ENCODE results near the gene DUSP3.
"Not testable (repeated sequence)": the region's sequence is repeated elsewhere in the genome, so short reads cannot be mapped to it uniquely, and the experiment has no call there.

The DUSP3 gene

DNA sequence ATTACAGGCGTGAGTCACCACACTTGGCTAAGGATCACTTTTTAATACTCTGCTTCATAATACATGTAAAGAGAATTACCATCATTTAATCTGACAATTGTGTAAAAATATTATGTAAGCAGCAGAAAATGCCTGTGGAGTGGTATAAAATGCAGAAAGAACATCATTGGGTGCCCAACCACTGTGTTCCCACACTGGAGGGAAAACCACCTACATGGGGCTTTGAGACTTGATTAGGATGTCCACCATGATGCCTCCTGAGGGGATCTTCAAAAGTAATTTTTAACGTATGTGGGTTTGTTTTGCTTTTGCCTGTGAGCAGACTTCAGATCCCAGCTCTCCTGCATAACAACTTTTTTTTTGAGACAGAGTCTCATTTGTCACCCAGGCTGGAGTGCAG lies 20.3 kb upstream of the DUSP3 start:
- DNase-seq = no peak

DNA sequence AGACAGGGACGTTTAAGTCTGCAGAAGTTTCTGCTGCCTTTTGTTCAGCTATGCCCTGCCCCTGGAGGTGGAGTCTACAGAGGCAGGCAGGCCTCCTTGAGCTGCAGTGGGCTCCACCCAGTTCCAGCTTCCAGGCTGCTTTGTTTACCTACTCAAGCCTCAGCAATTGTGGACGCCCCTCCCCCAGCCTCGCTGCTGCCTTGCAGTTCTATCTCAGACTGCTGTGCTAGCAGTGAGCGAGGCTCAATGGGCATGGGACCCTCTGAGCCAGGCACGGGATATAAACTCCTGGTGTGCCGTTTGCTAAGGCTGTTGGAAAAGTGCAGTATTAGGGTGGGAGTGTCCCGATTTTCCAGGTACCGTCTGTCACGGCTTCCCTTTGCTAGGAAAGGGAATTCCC lies 19.2 kb upstream of the DUSP3 start:
- not testable (repeated sequence) for DNase-seq

DNA sequence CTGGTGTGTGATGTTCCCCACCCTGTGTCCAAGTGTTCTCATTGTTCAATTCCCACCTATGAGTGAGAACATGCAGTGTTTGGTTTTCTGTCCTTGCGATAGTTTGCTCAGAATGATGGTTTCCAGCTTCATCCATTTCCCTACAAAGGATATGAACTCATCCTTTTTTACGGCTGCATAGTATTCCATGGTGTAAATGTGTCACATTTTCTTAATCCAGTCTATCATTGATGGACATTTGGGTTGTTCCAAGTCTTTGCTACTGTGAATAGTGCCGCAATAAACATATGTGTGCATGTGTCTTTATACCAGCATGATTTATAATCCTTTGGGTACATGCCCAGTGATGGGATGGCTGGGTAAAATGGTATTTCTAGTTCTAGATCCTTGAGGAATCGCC lies 13.9 kb upstream of the DUSP3 start:
- not testable (repeated sequence) for DNase-seq

DNA sequence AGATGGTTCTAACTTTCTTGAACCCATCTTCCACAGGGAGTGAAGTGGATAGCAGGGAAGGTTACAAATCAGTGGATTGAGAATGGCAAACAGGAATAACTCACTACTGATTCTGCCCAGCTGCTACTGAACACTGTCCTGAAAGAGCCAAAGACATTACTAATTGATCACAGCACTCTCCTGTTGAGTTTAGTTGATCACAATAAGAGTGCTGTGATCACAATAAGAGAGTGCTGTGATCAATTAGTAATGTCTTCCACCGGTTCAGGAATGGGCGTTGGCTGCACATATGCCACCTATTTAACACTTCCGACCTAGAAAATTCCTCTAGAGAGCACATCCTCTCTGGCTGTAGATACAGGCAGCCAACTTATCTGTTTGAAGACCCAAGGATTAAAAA lies 12.8 kb upstream of the DUSP3 start:
- DNase-seq = peak; percentile 36

DNA sequence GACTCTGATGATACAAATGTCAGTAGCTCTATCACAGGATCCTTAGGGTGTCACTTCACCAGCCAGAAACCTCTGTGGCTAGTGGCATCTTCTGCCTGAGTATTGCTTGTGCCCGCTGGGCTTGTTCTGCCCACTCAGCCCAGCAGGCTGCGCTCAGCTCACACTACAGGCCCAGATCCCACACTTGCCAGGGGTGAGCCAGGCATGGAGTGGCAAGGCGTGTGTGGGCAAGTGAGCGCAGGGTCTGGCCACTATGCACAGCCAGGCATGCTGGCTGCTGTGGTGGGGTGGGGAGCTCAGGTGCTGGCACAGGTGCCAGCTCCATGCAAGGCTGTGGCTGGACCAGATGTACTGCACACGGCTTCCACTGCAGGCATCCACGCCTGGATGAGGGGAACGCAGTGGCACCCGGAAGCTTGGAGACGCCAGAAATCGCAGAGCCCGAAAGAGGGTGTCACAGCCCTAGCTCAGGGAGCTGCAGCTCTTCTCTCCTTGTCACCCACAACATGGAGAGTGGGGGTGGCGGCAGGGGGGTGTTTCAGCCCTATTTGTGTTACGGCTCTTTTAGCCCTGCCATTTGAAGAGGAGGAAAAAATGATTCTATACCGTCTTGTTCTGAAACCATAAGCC lies 11.6 kb upstream of the DUSP3 start:
- no peak for DNase-seq

DNA sequence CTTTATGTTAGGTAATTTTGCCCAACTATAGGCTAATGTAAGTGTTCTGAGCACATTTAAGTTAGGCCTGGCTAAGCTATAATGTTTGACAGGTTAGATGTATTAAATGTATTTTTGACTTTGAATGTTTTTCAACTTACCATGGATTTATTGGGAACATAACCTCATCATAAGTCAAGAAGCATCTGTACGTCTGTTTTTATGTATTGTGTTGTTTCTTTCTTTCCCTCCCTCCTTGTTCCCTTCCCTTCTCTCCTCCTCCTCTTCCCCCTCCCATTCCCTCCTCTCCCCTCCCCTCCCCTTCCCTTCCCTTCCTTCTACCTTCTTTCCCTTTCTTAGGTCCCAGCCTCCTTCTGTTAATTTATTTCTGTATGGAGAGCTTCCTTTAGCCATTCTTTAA lies 10.7 kb upstream of the DUSP3 start:
- DNase-seq = no peak

DNA sequence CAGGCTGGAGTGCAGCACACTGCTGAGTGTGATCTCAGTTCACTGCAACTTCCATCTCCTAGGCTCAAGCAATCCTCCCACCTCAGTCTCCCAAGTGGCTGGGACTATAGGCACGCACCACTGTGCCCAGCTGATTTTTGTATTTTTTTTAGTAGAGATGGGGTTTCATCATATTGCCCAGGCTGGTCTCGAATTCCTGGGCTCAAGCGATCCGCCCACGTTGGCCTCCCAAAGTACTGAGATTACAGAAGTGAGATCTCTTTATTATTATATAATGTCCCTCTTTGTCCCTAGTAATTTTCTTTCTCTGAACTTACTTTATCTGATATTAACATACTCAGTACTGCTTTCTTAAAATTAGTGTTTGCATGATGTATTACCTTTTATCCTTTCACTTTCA lies 9.8 kb upstream of the DUSP3 start:
- DNase-seq = no peak

DNA sequence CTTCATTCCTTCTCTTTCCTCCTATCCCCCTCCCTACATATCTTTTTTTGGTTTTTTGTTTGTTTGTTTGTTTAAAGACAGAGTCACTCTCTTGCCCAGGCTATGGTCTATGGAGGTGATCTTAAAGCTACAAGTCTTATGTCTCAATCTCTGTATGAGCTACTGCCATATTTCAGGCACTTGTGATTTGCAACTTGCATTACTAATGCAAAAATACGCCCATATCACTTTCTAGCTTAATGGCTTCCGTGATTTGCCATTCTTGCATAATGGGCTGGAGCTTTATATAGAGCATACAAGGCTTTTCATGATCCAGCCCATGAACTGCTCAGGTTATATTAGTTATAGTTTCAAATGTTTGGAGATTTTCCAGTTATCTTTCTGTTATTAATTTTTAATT lies 9.0 kb upstream of the DUSP3 start:
- no peak for DNase-seq

DNA sequence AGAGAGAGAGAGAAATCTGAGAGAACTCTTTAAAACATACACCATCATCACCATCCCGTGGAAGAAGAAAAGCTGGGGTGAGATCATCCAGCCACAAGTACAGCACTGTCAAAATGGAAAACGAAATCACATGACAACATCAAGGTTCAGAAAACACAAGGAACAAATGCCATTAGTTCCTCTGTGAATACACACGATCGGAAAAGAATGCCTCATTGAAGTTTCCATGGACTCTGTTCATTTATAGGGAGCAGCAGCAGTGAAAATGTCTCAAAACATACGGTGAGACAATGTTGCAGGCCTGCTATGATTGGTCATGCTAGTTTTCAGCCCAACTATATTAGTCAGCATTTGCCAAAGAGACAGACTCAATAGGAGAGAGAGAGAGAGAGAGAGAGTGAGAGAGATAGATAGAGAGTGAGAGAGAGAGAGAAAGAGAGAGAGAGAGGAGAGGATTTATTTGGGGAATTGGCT lies 5.9 kb upstream of the DUSP3 start:
- DNase-seq = no peak

DNA sequence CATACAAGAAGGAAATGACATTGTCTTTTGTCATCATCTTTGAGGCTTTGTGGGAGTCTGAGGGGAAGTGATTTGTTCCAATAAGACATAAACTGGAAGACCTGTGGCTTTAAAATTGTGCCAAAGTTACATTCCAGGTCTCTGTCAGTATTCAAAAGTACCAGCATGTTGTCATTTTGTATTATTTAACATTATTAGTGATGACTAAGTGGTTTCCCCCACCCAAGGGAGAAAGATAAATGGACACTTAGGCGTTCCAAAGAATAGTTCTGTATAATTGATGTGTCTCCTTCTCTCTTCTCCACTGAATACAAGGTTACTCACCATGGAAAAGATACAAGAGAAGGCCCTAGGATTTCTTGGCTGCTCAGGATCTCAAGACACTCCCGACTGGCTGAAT lies 5.3 kb upstream of the DUSP3 start:
- no peak for DNase-seq

DNA sequence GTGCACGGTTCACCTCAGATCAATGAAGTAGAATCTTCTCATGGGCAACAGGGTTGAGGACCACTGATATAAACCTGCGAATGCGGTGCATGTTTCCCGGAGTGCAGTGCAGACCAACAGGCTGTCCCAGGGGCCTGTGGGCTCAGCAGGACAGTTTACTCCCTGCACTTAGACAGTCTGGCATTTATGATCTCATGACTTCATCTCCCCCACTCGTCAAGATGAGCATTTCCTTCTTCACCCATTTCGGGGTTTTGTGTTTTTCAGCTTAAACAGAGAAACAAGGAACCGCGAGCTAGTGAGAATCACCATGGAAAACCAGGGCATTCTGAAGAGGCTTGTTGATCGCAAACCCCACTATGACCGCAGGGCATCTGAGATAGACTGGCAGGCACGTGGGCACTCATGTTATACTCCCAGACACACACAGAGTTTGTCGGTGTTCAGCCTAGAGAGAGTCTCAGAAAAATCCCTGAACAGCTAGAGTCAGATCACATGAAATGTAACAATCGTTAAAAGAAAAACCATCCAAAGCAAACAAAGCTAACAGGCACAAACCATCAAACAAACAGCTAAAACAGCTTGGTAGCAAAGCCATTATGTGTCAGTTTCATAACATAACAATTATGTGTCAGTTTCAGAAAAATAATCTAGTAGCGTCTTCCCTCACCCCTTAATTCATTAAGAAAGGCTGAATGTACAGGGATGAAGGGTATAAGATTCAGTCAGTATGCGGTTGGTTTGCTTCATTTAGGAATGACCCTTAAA lies 4.3 kb upstream of the DUSP3 start:
- no peak for DNase-seq

DNA sequence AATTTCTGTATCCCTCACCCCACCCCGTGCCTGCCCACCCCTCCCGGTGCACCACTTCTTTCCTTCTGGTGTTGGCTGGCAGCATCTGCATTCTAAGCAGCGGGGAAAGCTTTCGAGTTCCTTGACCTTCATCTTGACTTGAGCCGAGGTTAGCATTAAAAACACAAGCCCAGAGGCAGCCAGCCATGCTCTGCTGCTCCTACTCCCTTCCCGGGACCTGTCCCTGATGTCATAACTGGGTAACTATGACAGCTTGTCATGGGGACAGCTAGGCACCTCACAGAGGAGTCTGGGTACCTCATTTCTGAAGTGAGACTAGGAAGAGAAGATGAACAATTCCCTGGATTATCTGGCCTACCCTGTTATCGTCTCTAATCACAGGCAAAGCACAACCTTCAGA lies 1.4 kb upstream of the DUSP3 start, which contains the start of gene CFAP97D1:
Gene CFAP97D1, plus strand, starts transcription at position 301 of the 400 bp plus-strand sequence. Its CDS starts 28 bp downstream, at position 329.
- no peak for DNase-seq

DNA sequence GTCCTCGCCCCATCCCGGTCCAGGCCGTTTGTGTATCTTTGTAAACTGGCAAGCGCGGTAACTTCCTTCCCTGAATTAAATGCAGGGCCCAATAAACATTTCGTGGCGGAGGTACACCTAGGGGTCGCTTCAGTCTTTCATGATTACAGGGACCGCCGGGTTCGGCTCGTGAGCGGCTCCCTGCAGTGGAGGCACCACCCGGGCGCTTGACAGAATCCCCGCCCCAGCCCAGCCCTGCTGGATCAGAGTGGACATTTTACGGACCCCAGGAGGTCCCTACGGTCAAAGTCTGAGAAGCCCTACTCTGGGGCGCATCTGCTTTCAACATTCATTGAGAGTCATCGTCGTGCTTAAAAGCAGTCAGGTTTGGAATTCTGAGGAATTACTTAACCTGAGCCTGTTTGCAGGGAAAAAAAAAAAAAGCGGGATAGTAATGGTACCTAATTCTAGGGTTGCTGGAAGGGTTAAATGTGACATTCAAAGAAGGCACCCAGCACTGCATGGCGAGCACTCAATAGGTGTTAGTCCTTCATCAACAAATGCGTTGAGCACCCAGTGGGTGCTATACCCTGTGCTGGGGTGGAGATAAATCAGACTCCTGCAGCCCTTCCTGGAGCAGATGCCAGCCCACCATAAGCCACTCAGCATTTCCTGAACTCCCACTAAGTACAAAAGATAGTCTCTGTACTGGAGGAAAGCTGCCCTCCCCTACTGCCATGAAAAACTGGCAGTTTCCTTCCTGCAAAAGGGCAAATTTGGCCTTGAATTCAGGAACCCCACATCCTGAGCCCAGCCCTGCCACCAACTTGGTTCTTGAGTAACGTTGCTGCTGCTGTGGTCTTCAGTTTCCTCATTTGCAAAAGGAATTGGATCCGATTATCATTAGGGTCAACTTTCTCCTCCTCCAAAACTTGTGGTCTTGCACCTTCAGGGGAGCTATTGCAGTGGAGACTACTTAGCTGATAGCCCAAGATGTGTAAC lies 658 bp upstream of the DUSP3 start:
- DNase-seq = no peak

DNA sequence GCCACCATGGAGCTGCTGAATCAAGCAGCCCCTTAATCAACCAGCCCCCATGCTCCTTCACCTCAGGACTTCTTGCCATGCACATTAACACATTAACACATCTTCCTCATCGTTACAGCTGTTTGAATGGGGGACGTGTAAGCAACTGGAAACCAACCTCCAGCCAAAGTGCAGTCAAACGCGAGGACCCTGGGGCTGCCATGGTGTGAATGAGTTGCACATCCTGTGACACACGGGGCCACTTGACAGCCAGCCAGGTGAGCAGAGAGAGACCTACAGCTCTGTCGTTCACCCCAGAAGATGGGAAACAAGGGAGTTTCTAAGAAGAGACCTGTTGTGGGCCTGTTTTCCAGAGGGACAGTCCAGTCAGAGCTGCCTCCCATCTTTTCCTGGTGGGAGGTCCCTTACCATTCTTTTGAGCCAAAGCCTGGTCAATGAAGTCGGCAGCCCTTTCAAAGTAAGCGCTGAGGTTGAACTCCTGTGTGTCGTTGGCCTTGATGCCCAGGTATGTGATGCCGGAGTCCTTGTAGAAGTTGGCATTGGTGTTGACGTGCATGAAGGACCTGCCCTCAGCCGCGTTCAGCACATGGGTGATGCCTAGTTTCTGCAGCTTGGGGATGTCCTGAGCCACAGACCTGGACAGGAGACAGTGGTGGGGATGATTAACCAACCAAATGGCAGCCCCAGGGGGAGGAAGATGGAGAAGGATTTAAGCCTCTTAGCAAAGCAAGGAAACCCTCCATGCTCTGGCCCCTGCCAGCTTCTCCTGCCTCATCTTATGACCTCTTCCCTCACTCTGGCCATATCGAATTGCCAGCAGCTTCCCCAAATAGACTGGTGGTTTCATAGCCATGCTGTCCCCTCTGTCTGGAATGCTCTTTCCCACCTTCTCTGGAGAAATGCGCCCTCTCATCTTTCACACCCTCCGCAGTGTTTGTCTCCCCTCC lies 4.2 kb downstream of the DUSP3 start:
- no peak for DNase-seq

DNA sequence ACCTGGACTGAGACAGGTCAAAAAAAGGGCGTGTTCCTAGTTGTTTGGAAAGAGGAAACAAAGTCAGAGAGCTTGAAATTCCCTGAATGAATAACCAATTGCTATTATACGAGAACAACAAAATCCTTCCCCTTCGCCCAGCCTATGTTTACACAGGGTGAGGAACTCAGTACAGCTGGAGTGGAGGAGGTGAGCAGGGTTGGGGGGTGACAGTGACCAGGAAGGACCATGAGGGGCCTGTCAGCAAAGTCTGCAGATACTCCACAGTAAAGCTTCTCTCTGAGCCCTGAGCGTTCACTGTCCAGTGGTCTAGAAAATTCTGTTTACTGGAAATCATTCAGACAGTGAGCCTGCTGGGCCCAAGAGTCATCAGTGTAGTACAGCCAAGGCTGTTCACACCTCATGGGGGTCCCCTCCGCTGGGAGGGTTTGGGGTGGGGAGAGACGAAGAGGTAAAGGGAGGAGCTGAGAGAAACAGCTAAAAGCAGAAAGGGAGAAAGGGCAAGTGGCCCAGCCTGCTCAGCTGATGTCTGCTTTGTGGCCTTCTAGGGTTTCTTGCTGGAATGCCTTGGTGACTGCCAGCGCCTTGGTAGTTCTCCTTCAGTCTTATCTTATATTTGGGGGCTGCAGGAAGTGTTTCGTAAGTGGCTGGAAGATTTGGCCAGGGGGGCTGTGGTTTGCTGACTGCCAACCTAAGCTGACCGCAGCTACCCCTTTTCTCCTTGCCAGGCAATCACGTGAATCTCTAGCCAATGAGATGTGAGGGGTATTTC lies 5.7 kb downstream of the DUSP3 start:
- DNase-seq = peak; percentile 32

DNA sequence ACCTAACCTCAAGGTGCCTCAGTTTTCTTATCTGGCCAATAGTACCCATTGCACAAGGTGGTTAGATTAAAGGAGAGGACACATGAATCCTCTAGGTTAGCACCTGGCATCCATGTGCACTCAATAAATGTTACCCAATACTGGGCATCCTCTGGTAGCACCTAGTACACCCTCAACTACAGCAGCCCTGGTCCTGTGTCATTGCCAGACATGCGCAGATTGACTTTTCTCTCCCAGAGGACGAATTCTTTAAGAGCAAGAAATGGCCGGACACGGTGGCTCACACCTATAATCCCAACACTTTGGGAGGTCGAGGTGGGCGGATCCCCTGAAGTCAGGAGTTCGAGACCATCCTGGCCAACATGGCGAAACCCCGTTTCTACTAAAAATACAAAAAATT lies 7.3 kb downstream of the DUSP3 start:
- DNase-seq = no peak

DNA sequence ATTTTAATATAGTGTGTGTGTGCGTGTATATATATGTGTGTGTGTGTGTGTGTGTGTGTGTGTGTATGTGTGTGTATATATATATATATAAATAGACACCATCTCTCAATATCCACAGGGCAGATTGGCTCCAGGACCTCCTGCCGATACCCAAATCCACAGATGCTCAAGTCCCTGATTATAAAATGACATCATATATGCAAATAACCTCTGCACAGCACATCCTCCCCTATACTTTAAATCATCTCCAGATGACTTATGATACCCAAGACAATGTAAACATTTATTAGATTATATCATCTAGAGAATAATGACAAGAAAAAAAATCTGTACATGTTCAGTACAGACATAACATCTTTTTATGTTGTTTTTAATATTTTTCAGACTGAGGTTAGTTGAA lies 7.8 kb downstream of the DUSP3 start:
- no peak for DNase-seq

DNA sequence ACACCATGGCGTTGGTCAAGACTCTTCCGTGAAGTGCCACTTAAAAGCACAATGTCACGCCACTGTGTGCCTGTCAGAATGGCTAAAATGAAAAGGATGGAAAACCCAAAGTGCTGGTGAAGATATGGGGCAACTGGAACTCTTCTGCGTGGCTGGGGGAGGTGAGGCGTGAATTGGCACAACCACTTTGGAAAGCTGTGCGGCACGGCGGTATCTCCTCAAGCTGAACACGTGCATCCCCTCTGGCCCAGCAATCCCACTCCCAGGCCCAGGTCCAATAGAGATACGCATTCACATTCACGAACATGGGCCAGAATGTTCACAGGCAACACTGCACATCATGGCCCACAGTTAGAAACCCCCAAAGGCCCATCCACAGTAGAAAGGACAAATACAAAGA lies 8.9 kb downstream of the DUSP3 start:
- DNase-seq = no peak

DNA sequence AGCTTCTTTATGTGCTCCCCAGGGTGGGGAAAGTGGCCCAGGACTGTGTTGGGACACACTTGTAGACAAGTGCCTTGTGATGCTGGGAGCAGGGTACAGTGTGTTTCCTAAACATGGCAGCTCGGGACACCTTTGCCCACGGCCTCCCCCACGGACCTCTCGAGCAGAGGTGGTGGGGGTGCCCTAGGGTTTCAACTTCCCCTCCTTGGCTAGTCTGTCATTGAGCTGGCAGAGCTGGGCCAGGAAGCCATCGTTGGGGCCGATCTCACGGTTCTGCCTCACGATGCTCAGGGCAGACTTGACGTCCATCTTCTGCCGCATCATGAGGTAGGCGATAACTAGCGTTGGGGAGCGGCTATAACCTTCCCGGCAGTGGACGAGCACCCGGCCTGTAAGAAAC lies 9.4 kb downstream of the DUSP3 start:
- no peak for DNase-seq

DNA sequence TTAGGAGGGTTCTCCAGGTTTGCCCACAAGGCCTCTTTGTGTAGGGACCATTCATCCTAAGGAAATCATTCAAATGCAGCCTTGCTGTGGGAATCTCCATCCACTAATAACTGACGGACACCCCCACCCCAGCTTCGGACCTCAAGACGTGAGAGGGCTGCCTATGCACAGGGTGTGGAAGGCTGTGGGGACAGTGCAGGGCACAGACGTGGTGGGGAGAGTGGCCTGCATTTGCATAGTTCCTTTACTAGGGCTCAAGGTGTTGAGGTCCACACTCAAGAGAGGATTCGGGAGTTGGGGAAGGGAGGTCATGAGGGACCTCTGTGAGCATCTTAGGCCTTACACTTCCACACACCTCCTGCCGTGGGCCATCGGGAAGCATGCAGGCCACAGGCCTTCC lies 9.8 kb downstream of the DUSP3 start:
- no peak for DNase-seq

DNA sequence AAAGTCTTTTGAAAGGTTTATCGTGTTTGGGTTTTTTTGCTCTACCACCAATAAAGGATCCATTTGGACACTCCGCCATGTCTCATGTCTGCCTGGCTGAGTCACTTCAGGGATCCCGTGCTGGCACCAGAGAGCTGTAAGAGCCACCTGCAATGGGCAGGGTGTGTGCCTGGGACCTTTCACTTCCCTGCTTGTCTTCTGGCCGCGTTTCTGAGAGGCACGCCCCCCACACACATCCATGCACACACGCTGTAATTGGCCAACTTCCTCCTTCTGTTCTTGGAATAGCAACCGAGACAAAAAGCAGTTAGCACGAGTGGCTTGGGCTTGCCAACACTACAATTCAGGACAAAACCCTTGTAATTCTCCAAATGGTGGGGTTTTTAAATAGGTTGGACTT lies 10.4 kb downstream of the DUSP3 start:
- DNase-seq = peak; percentile 28

DNA sequence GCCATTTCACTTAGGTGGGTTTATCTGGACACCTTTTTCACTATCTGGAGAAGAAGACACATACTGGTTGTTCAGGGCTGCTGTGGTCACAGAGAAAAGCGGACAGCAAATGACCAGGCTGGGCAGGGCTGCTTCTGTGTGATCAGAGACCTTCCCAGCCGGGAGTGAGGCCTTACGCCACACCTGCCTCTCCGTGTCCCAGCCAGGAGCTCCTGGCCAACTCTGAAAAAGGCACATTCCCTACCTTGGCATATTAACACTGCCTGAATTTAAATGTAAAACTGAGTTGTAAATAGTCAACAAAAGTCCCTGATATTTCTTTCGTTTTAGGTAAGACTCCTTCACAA lies 11.1 kb downstream of the DUSP3 start:
- no peak for DNase-seq

All from CD4-positive, alpha-beta T cell treated with Interleukin-17A for 1 hour (primary cell).